K562 (cell line): ENCODE results near the gene SETDB2. TPM values are rescaled to one million over a fixed set of nuclear protein-coding genes. Genes with fewer than 3 reads are reported as not detected.
A peak's percentile ranks its signal among the peaks of the same experiment; 100 is the strongest.

Experiments used
- ATAC-seq: fragments of 200-7000 bp; cut with Tn5 transposase; 3 replicates; pipeline ENCODE4 v1.9.1; 2020; ENCODE audit warnings: moderate library complexity
- BruUV-seq: library from RNA; stranded (reverse); fragments of 400-500 nt; replicated peaks from 2 replicates; lab custom pipeline; 2021; lab: Mats Ljungman, UMichigan
- CTCF ChIA-PET: fragments of 300-600 bp; formaldehyde crosslinking; extraction: SDS; loops from one replicate; lab custom pipeline; 2021; ENCODE audit warnings: low intra/inter-chr PET ratio; lab: Yijun Ruan, JAX
- POLR2A ChIA-PET: fragments of 300-600, 350-650 bp; sonication (Branson Sonifier 250); formaldehyde crosslinking; extraction: SDS; loops from one replicate; lab custom pipeline; 2021; ENCODE audit warnings: antibody characterized with exemption, inconsistent platforms; lab: Yijun Ruan, JAX
- DNase-seq, 4 experiments: peaks; one replicate each; pipeline versions ENCODE4 v3.0.0 to v3.0.0-alpha.2; 2011 to 2018; ENCODE audit warnings: low spot score in 3 of 4, mixed read lengths in 3 of 4; ENCODE audit errors: extremely low read depth in 1 of 4
- FAIRE-seq: peaks from 2 replicates; lab custom pipeline; 2011; peaks lifted over from hg19 to GRCh38; lab: Jason Lieb, UNC
- H2AFZ ChIP-seq: 2 replicates; pipeline ENCODE4 v1.6.0; 2011; ENCODE audit warnings: low read depth, low read length, control low read depth, inconsistent platforms
- H3K27ac ChIP-seq: fragments of 200-600 bp; 3 replicates; pipeline ENCODE4 v1.8.0; 2011; ENCODE audit warnings: low read depth, mild to moderate bottlenecking, control low read depth, inconsistent platforms, low read length, moderate library complexity, mixed read lengths; ENCODE audit errors: extremely low read depth
- H3K27me3 ChIP-seq, 2 experiments: fragments of 300-600 bp in 1 of 2; 2 replicates in 1 of 2; 3 replicates in 1 of 2; pipeline versions ENCODE4 v1.6.0 to v1.8.0; 2011; ENCODE audit warnings: inconsistent platforms in 2 of 2, low read length in 2 of 2, mild to moderate bottlenecking in 1 of 2, mixed read lengths in 1 of 2, moderate library complexity in 1 of 2; ENCODE audit not compliant: control insufficient read depth in 2 of 2, insufficient read depth in 2 of 2
- H3K36me3 ChIP-seq: fragments of 300-600 bp; 3 replicates; pipeline ENCODE4 v1.8.0; 2011; ENCODE audit warnings: mild to moderate bottlenecking, low read length, inconsistent platforms; ENCODE audit not compliant: control insufficient read depth, insufficient read depth
- H3K4me1 ChIP-seq, 2 experiments: fragments of 200-600 bp in 1 of 2; replicated peaks in 1 of 2; 2 replicates in 1 of 2; 3 replicates in 1 of 2; pipeline versions ENCODE4 v1.5.1 to v1.8.0; 2011; ENCODE audit warnings: inconsistent platforms in 2 of 2, low read length in 2 of 2, mild to moderate bottlenecking in 1 of 2, mixed read lengths in 1 of 2, moderate library complexity in 1 of 2; ENCODE audit not compliant: control insufficient read depth in 2 of 2, insufficient read depth in 2 of 2
- H3K4me2 ChIP-seq: 2 replicates; pipeline ENCODE4 v1.6.1; 2011; ENCODE audit warnings: low read length, control low read depth, inconsistent platforms, mixed read lengths; ENCODE audit not compliant: insufficient read depth
- H3K4me3 ChIP-seq: fragments of 200-600 bp; sonication (generic), shearing (Covaris generic); 2 replicates; pipeline ENCODE4 v1.5.1; 2016; ENCODE audit warnings: control low read depth, inconsistent platforms
- H3K79me2 ChIP-seq: fragments of 200-600 bp; 3 replicates; pipeline ENCODE4 v1.8.0; 2011; ENCODE audit warnings: low read length, inconsistent platforms; ENCODE audit not compliant: control insufficient read depth, insufficient read depth
- H3K9ac ChIP-seq, 2 experiments: 2 replicates each; pipeline versions ENCODE4 v1.6.0 to v1.6.1; 2011; ENCODE audit warnings: low read depth in 2 of 2, low read length in 2 of 2, control low read depth in 1 of 2, inconsistent platforms in 1 of 2, mild to moderate bottlenecking in 1 of 2, mixed read lengths in 1 of 2; ENCODE audit not compliant: insufficient read depth in 1 of 2
- H3K9me1 ChIP-seq: one replicate; pipeline ENCODE4 v1.6.0; 2011; ENCODE audit warnings: inconsistent platforms, mild to moderate bottlenecking, low read length, moderate library complexity; ENCODE audit not compliant: control insufficient read depth, insufficient read depth
- H3K9me3 ChIP-seq: replicated peaks from 2 replicates; pipeline ENCODE4 v1.5.1; 2011; ENCODE audit warnings: low read depth, low read length, inconsistent platforms; ENCODE audit not compliant: control insufficient read depth, insufficient read depth
- H4K20me1 ChIP-seq: replicated peaks from 2 replicates; pipeline ENCODE4 v1.6.1; 2011; ENCODE audit warnings: low read length, inconsistent platforms, mixed read lengths; ENCODE audit not compliant: control insufficient read depth, insufficient read depth
- CBFA2T3 ChIP-seq: fragments of 450-650 bp; IDR thresholded peaks from 2 replicates; pipeline ENCODE4 v1.6.1; 2017
- TCF3 ChIP-seq: sonication (generic); formaldehyde crosslinking; IDR thresholded peaks from 2 replicates; pipeline ENCODE4 v1.4.0; 2020; ENCODE audit warnings: mild to moderate bottlenecking, missing genetic modification reagents
- WGBS: fragments of 100-300 bp; shearing (Covaris generic); methylation state at CpG from one replicate; pipeline ENCODE4 v1.1.6; 2016; ENCODE audit warnings: low coverage, mixed read lengths; ENCODE audit not compliant: insufficient coverage; ENCODE audit errors: missing lambda C conversion rate; 5-methylcytosine and 5-hydroxymethylcytosine counted together
- in situ Hi-C: fragments of 300-500 bp; cut with MboI; formaldehyde crosslinking; loops from 4 replicates; pipeline ENCODE4 v1.15.0; 2018; ENCODE audit warnings: inconsistent platforms, mixed read lengths
- intact Hi-C: fragments of 100-400 bp; cut with micrococcal nuclease; formaldehyde crosslinking; loops from 2 replicates; pipeline ENCODE4 v1.14.2; 2022
- polyA plus RNA-seq, 8 experiments: library from polyadenylated mRNA; depleted of rRNA in 4 of 8; stranded (reverse) in 5 of 8; unstranded in 3 of 8; fragments of >200 nt; fragmentation: Nextera tagmentation in 2 of 8; fragmentation: Illumina TruSeq in 1 of 8; extraction: Ambion mirVana in 2 of 8; extraction: Trizol in 1 of 8; gene quantifications; 2 replicates each; pipeline versions ENCODE4 v1.2.1 to v1.2.3, GENCODE V29; 2011 to 2014; ENCODE audit warnings: inconsistent platforms in 1 of 8, missing spikeins in 1 of 8
- total RNA-seq, 7 experiments: library from RNA; depleted of rRNA in 6 of 7; stranded (reverse); fragments of >200 nt in 6 of 7; fragmentation: Illumina TruSeq in 2 of 7; extraction: Trizol in 2 of 7; gene quantifications; 2 replicates each; pipeline versions ENCODE4 v1.2.1 to v1.2.3, GENCODE V29; 2011 to 2021; ENCODE audit warnings: low replicate concordance in 1 of 7
- TF ChIP-seq, protein P1 (sequence below), 2 experiments: fragments of 450-650 bp; formaldehyde crosslinking in 1 of 2; IDR thresholded peaks; 2 replicates each; pipeline versions ENCODE4 v1.4.0 to v1.6.1; 2014 to 2020; ENCODE audit warnings: mild to moderate bottlenecking in 2 of 2, borderline replicate concordance in 1 of 2, low read depth in 1 of 2

The SETDB2 gene
- total and polyA plus RNA-seq, 9 of the 15 experiments (the other 6 are each of a cell fraction or from before 2014, with no cell fraction given) = 1.0 to 9.0 (median 6.1) TPM

- H3K27ac ChIP-seq = no peak overlapping the region
- peaks cover 0 to 3% of the 10 kb centered on the region in 2 experiments; a peak in 2 of 5 replicates for H3K4me1 ChIP-seq
- no peak overlapping the region for H3K9ac ChIP-seq
- TF ChIP-seq, protein P1, sequence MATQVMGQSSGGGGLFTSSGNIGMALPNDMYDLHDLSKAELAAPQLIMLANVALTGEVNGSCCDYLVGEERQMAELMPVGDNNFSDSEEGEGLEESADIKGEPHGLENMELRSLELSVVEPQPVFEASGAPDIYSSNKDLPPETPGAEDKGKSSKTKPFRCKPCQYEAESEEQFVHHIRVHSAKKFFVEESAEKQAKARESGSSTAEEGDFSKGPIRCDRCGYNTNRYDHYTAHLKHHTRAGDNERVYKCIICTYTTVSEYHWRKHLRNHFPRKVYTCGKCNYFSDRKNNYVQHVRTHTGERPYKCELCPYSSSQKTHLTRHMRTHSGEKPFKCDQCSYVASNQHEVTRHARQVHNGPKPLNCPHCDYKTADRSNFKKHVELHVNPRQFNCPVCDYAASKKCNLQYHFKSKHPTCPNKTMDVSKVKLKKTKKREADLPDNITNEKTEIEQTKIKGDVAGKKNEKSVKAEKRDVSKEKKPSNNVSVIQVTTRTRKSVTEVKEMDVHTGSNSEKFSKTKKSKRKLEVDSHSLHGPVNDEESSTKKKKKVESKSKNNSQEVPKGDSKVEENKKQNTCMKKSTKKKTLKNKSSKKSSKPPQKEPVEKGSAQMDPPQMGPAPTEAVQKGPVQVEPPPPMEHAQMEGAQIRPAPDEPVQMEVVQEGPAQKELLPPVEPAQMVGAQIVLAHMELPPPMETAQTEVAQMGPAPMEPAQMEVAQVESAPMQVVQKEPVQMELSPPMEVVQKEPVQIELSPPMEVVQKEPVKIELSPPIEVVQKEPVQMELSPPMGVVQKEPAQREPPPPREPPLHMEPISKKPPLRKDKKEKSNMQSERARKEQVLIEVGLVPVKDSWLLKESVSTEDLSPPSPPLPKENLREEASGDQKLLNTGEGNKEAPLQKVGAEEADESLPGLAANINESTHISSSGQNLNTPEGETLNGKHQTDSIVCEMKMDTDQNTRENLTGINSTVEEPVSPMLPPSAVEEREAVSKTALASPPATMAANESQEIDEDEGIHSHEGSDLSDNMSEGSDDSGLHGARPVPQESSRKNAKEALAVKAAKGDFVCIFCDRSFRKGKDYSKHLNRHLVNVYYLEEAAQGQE (IDR thresholded peaks at IDR 0.05; ENCODE audit: borderline replicate concordance) = no peak
- TF ChIP-seq, protein P1 (CRISPR knock-in tag; IDR thresholded peaks at IDR 0.05; ENCODE audit: low read depth) = no peak
- peak; percentile 28 for TF ChIP-seq CBFA2T3
- TF ChIP-seq TCF3 (CRISPR knock-in tag) = 0 out of 2 replicates have a peak, but pooled peaks have one; percentile 20
- no peaks in the 10 kb centered on the region for H4K20me1 ChIP-seq
- DNase-seq (peak in 1 of 4 experiments; percentile 10), ATAC-seq (no peak), FAIRE-seq (no peak)
- H3K36me3 ChIP-seq = peaks cover 9% of the 10 kb centered on the region; the same call in 1 of the 3 replicates
- H3K9me3 ChIP-seq = no peaks in the 10 kb centered on the region
- H3K27me3 ChIP-seq = no peaks in the 10 kb centered on the region
- 55% methylated on average over 7 of the region's 7 CpGs for WGBS
- no TSS peak for BruUV-seq
- no peaks in the 10 kb centered on the region for H3K9me1 ChIP-seq
- ChIA-PET CTCF (no interaction called here), POLR2A (interaction anchor here (0.7 to 1.0 kb wide), 2 partner anchors 18 to 208 kb away, joined by 4 to 5 read pairs; no protein-coding TSS in a partner anchor)
- in situ Hi-C loops = no loop called here
- no peak overlapping the region for H3K4me2 ChIP-seq
- H2AFZ ChIP-seq = no peak overlapping the region
- no peaks in the 10 kb centered on the region for H3K79me2 ChIP-seq
- intact Hi-C loops = no loop called here
- H3K4me3 ChIP-seq = no peak overlapping the region
Measured at GRCh38 chr13:49530457-49530856, 86.4 kb downstream of the SETDB2 start.
